Right lobe of liver (tissue), 6 donors: ENCODE measurements around the gene MCRIP1. TPM values are rescaled to one million over a fixed set of nuclear protein-coding genes. Genes with fewer than 3 reads are reported as not detected.
A peak's percentile ranks its signal among the peaks of the same experiment; 100 is the strongest.
"Not testable (repeated sequence)": the region's sequence is repeated elsewhere in the genome, so short reads cannot be mapped to it uniquely, and the experiment has no call there.

Source experiments
- ATAC-seq, 4 donors: fragments of 200-7000 bp; cut with Tn5 transposase; one replicate each; pipeline ENCODE4 v1.9.1; 2020; ENCODE audit warnings: mild to moderate bottlenecking in 4 of 4, moderate library complexity in 4 of 4
- DNase-seq, 3 donors: peaks; one replicate each; pipeline ENCODE4 v3.0.0-alpha.2; 2020
- H3K27ac ChIP-seq, 3 donors: fragments of 200-600 bp; one replicate each; pipeline ENCODE4 v1.8.0; 2022
- H3K27me3 ChIP-seq, 2 donors: fragments of 200-600 bp; one replicate each; pipeline ENCODE4 v1.8.0; 2022
- H3K36me3 ChIP-seq, 4 donors: fragments of 200-600 bp; sonication (generic) in 1 of 4; one replicate each; pipeline versions ENCODE4 v1.5.1 to v1.8.0; 2017 to 2022; ENCODE audit warnings: control low read depth in 1 of 4
- H3K4me1 ChIP-seq, 4 donors: fragments of 200-600 bp; sonication (generic) in 1 of 4; one replicate each; pipeline versions ENCODE4 v1.5.1 to v1.8.0; 2017 to 2022; ENCODE audit warnings: control low read depth in 1 of 4
- H3K4me3 ChIP-seq, 3 donors: fragments of 200-600 bp; one replicate each; pipeline ENCODE4 v1.8.0; 2022
- H3K9me3 ChIP-seq, 4 donors: fragments of 200-600 bp; sonication (generic) in 1 of 4; one replicate each; pipeline versions ENCODE4 v1.5.1 to v1.8.0; 2017 to 2022; ENCODE audit warnings: control low read depth in 1 of 4
- POLR2A ChIP-seq: fragments of 450-650 bp; IDR thresholded peaks from one replicate; pipeline ENCODE4 v1.6.1; 2017; ENCODE audit warnings: antibody characterized with exemption, mild to moderate bottlenecking
- WGBS: methylation state at CpG from one replicate; pipeline ENCODE4 v1.1.6; 2018; ENCODE audit warnings: low coverage, low lambda C conversion rate; ENCODE audit not compliant: insufficient coverage; ENCODE audit errors: missing lambda C conversion rate; 5-methylcytosine and 5-hydroxymethylcytosine counted together
- intact Hi-C, 2 donors: fragments of 100-400 bp; cut with DNase I; formaldehyde crosslinking; loops; one replicate each; pipeline versions ENCODE4 v1.11.2 to v1.14.1; 2022
- total RNA-seq, 6 experiments: library from RNA; depleted of rRNA in 2 of 6; stranded (reverse); fragments of >200 nt in 2 of 6; fragmentation: NEBNext Ultra II Directional in 3 of 6; extraction: Animal tissue kit (Norgen Biotek cat#: 25700) in 3 of 6; gene quantifications; one replicate each; pipeline versions ENCODE4 v1.1.0 to v1.2.4, GENCODE V29; 2016 to 2023
- TF ChIP-seq, protein P1 (sequence below), 4 donors: fragments of 200-600 bp in 3 of 4; fragments of 450-650 bp in 1 of 4; IDR thresholded peaks; one replicate each; pipeline versions ENCODE4 v1.5.1 to v1.8.0; 2016 to 2022; ENCODE audit warnings: antibody characterized with exemption in 4 of 4, mild to moderate bottlenecking in 2 of 4
- donor health status: DM: no; HTN: yes; CAD: no.
- donor health status: DM: no; HTN: no; CAD: no.
- donor health status: DM: no; HTN: no; CAD: no.
- donor health status: DM: no; HTN: yes; CAD: no.
- donor health status: DM: no; HTN: yes; CAD: no.

Gene MCRIP1
- total RNA-seq, 6 experiments from 2014 or later, result 19.0 to 32.6 (median 25.7) TPM

DNA sequence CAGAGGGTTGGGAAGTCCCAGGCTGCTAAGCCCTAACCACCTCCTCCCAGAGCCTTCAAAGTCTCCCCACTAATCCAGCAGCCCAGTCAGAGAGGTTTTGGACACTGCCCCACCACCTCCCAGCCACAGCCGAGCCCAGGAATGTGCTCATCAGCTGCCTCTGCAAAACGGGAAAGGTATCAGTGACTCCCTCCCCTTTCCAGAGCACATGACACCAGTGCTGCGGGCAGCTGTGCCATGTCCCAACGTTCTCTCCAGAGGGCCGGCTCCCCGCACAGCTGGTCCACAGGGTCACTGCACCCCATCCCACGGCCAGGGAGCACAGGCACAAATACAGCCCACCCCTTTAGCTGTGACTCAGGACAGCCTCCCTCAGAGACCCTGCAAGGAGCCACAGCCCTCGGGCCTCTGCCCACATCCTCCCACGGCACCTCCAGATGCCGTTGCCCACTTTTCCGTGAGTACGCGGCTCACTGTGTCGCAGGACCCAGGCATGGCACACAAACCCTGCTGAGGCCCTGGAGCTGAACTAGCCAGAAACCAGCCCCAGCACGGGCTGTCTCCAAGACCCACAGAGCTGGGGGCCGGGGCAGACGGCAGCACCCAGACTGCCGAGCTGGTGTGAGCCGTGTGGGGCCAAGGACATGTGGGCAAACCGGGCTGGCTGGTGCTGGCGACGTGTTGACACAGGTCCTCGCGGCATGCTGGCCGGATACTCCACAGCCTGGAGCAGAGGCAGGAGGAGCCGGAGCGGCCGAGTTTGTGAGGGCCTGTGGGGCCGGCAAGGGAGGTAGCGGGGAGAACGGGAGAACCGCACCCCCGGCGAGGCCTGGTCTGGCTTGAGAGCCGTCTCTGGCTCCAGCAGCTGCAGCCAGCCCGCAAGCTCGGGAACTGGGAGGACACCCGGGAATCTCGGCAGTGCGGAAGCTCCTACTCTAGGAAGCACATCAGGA lies 8.0 kb upstream of the MCRIP1 start:
- WGBS, result 68% methylated on average over 6 of the region's 40 CpGs
- intact Hi-C loops, result no loop called here
- no peak overlapping the region for H3K4me3 ChIP-seq
- H3K4me1 ChIP-seq, result peaks cover 0 to 22% (median 0%) of the 10 kb centered on the region in 4 donors
- ATAC-seq, result peak; percentile 27 to 60 (median 40)
- H3K27ac ChIP-seq, result no peak overlapping the region
- DNase-seq, result peak in 1 of 3 donors; percentile 69
- TF ChIP-seq POLR2A, result no peak
- TF ChIP-seq, protein P1, sequence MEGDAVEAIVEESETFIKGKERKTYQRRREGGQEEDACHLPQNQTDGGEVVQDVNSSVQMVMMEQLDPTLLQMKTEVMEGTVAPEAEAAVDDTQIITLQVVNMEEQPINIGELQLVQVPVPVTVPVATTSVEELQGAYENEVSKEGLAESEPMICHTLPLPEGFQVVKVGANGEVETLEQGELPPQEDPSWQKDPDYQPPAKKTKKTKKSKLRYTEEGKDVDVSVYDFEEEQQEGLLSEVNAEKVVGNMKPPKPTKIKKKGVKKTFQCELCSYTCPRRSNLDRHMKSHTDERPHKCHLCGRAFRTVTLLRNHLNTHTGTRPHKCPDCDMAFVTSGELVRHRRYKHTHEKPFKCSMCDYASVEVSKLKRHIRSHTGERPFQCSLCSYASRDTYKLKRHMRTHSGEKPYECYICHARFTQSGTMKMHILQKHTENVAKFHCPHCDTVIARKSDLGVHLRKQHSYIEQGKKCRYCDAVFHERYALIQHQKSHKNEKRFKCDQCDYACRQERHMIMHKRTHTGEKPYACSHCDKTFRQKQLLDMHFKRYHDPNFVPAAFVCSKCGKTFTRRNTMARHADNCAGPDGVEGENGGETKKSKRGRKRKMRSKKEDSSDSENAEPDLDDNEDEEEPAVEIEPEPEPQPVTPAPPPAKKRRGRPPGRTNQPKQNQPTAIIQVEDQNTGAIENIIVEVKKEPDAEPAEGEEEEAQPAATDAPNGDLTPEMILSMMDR (IDR thresholded peaks at IDR 0.05), result no peak
- H3K27me3 ChIP-seq, result no peaks in the 10 kb centered on the region
- no peaks in the 10 kb centered on the region for H3K9me3 ChIP-seq
- peaks cover 9 to 35% (median 24%) of the 10 kb centered on the region in 4 donors for H3K36me3 ChIP-seq

DNA sequence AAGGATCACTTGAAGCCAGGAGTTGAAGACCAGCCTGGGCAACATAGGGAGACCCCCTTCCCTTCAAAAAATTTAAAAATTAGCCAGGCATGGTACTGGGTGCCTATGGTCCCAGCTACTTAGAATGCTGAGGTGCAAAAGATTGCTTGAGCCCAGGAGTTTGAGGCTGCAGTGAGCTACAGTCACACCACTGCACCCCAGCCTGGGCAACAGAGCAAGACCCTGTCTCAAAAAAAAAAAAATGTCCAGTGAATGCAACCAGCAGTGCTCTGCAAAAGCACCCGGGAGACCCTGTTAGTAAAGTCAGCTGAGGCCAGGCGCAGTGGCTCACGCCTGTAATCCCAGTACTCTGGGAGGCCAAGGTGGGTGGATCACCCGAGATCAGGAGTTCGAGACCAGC lies 7.0 kb upstream of the MCRIP1 start:
- WGBS, result 89% methylated on average over 5 of the region's 5 CpGs
- DNase-seq, H3K9me3 ChIP-seq, intact Hi-C loops, H3K4me3 ChIP-seq, H3K27me3 ChIP-seq, H3K27ac ChIP-seq, ATAC-seq: not testable (repeated sequence)
- peaks cover 0 to 22% (median 0%) of the 10 kb centered on the region in 4 donors for H3K4me1 ChIP-seq
- peaks cover 4 to 24% (median 13%) of the 10 kb centered on the region in 4 donors for H3K36me3 ChIP-seq

DNA sequence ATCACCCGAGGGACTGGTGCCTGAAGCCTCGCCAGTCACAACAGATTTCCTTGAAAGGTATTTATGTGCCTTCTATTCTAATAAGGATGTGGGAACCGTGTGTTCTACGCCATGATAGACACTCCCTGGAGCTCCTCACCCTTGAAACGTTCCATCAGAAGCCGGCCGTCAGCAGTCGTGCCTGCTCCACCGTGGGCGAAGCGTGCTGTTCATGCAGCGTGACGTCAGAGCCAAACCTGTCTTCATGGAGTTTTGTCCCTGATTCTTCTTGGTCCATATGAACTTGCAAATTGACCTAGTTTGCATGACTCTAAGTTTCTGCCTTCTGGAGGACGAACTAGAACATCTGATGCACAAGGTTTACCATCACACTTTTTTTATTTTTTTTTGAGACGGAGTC lies 6.2 kb upstream of the MCRIP1 start:
- 96% methylated on average over 8 of the region's 15 CpGs for WGBS
- intact Hi-C loops, result no loop called here
- no peak for ATAC-seq
- no peak overlapping the region for H3K27ac ChIP-seq
- no peaks in the 10 kb centered on the region for H3K27me3 ChIP-seq
- no peak overlapping the region for H3K4me3 ChIP-seq
- DNase-seq, result no peak
- peaks cover 0 to 23% (median 0%) of the 10 kb centered on the region in 4 donors for H3K4me1 ChIP-seq
- TF ChIP-seq POLR2A, result no peak
- TF ChIP-seq, protein P1 (IDR thresholded peaks at IDR 0.05), result no peak
- H3K36me3 ChIP-seq, result peaks cover 0 to 17% (median 9%) of the 10 kb centered on the region in 4 donors
- no peaks in the 10 kb centered on the region for H3K9me3 ChIP-seq

DNA sequence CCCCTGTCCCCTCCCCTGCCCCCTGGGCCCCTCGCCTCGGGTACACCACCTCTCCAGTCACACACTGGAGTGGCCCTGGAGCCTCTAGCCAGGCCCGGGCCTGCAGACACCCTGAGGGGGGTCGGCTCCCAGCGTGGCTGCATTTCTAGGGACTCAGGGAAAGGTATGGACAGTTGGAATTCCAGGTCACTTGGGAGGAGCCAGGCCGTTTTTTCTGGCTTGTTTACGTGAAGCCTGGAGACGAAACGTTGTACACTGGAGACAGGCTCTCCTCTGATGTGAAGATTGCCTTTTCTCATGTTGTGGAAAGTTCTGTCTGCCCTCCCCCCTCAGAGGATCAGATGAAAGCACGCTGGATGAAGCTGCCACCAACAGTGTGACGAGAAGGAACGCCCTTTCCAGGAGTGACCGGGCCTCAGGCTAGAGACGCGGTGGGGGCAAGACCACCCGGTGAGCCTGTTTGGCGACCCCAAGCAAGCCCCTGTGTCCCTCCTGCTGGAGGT lies 5.7 kb upstream of the MCRIP1 start:
- peaks cover 0 to 27% (median 0%) of the 10 kb centered on the region in 4 donors for H3K4me1 ChIP-seq
- H3K9me3 ChIP-seq, result no peaks in the 10 kb centered on the region
- TF ChIP-seq, protein P1 (IDR thresholded peaks at IDR 0.05), result no peak
- no peak for TF ChIP-seq POLR2A
- ATAC-seq, result no peak
- DNase-seq, result no peak
- H3K4me3 ChIP-seq, result no peak overlapping the region
- 80% methylated on average over 1 of the region's 17 CpGs for WGBS
- peaks cover 0 to 12% (median 6%) of the 10 kb centered on the region in 4 donors for H3K36me3 ChIP-seq
- intact Hi-C loops, result no loop called here
- H3K27me3 ChIP-seq, result no peaks in the 10 kb centered on the region
- H3K27ac ChIP-seq, result no peak overlapping the region

DNA sequence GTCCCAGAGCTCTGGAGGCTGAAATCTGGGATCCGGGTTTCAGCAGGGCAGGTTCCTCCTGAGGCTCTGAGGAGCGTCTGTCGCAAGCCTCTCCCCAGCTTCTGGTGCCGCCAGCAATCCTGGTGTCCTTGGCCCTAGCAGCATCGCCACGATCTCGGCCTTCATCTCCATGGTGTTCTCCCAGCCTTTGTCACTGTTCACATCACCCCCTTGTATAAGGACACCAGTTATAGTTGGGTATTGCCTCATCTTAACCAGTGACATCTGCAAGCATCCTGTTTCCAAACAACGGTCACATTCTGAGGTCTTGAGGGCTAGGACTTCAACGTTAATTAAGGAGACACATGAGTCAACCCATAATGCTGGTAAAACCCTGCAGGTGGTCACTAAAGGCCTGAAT lies 4.5 kb upstream of the MCRIP1 start:
- intact Hi-C loops, result no loop called here
- ATAC-seq (no peak), DNase-seq (peak in 1 of 3 donors; percentile 44)
- Histone ChIP-seq H3K4me1 (peaks cover 0 to 22% (median 0%) of the 10 kb centered on the region in 4 donors), H3K4me3 (no peak overlapping the region), H3K27me3 (no peaks in the 10 kb centered on the region), H3K36me3 (peaks cover 0 to 2% (median 0%) of the 10 kb centered on the region in 4 donors), H3K9me3 (no peaks in the 10 kb centered on the region), H3K27ac (no peak overlapping the region)
- WGBS, result 74% methylated on average over 5 of the region's 9 CpGs
- no peak for TF ChIP-seq POLR2A
- TF ChIP-seq, protein P1 (IDR thresholded peaks at IDR 0.05), result no peak
